GM19351 (cell line): ENCODE results near the gene CFAP77.

Source experiments
- ATAC-seq: cut with Tn5 transposase; IDR thresholded peaks from one replicate; pipeline ENCODE4 v1.9.1; 2021; ENCODE audit warnings: mild to moderate bottlenecking, moderate library complexity; ENCODE audit not compliant: unreplicated experiment

CFAP77 gene

DNA sequence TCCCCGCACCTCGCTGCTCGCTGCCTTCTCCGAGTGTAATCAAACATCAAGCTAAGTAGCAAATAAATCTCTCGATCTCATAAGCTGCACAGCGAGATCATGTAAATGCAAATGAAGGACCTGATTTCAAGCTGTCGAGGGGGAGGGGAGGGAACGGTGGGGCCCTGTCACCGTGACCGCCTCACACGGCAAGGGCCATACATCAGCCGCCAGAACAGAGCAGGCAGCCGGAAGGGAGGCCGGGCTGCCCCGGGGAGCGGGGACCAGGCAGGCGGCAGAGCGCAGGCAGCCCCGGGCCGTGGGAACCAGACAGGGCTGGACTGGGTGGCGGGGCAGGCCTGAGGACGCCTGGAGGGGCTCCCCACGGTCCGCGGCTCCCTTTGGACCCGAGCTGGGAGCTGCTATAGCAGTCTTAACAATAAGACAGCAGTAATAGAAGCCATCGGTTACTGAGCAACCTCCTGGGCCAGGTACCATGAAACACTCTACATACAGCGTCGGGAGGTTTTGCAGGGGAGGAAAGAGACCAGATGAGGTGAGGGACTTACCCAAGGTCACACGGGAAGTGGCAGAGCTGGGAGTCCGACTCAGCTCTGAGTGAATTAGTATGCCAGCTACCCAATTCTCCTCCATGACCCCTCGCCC is 76.8 kb downstream of the CFAP77 start:
- ATAC-seq = no peak

DNA sequence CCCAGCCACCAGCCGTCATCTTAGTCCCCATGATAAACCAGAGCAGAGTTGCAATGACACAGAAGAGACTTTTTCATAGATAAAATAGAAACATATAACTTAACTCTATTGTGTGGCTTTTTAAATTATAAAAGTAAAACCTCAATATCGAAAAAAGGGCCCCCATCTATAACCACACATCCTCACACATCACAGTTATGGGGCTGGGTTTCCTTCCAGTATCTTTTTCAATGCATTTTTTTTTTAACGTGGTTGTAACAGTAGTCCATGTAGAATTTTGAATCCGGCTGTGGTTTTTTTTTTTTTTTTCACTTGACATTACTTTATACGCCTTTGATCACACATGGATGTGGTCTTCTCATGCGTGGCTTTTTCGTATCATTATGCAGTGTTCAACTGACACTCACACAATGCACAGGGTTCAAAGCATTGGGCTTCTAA is 77.4 kb downstream of the CFAP77 start:
- ATAC-seq = no peak

DNA sequence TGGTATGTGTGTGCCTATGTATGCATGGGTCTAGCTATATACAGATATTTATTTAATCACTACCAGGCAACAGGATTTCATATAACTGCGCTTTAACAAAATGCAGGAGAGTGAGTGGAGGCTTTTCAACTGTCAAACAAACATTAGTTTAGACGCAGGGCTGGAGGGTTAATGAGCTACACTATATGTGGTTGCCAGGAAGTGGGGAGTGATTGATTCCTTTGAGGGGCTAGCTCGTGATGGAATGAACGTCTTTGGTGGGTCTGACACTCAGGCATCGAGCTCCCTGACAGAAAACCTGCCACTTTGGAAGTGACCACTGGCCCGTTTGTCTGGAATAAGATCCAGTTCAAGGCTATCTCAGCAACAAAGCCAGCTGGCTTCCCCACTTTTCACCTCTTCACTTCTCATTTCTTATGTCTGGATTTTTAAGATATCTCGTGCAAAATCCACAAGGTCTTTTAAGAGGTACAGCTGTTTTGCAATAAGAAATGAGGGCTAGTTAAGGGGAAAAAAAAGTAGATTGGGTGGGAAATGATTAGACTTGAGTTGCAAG is 78.0 kb downstream of the CFAP77 start:
- ATAC-seq = no peak

DNA sequence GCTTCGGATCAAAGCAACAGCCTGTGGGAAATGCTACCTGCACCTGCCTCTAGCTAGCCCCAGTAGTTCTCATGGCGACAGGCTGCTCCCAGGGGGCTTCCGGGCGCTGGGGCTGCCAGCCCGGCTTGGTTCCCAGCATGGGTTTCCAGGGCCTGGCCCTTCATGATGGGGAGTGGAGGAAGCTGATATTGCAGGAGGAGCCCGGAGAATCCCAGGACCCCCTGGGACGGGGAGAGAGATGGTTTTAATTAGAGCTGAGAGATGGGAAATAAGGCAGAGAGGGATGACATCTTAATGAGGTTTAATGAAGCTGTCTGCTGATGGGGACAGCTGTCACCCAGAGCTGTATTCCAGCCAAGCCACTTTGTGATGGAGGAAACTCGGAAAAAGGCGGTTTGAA is 78.6 kb downstream of the CFAP77 start:
- no peak for ATAC-seq

- ATAC-seq = no peak
These were observed 79.5 kb downstream of the CFAP77 start for GRCh38 chr9:132489536-132489935.

GRCh38 chr9:132494857-132495256 is 84.8 kb downstream of the CFAP77 start:
- no peak for ATAC-seq

- no peak for ATAC-seq
These were observed 87.7 kb downstream of the CFAP77 start for GRCh38 chr9:132497731-132498130.

GRCh38 chr9:132498531-132499210 is 88.7 kb downstream of the CFAP77 start:
- ATAC-seq = no peak

DNA sequence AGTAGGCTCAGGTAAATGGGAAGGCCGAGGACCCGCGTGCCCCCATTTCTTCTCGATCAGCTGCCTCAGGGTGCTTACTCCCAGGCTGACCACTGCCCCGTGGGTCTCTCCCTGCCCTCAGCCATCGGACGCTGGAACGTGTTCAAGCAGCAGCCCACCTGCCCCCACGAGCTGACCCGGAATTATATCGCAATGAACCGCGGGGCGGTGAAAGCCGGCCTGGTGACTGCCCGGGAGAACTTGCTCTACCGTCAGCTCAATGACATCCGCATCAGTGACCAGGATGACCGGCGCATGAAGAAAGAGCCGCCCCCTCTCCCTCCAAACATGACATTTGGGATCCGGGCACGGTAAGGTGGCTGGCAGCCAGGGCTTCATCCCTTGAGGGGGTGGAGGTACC is 89.2 kb downstream of the CFAP77 start:
- no peak for ATAC-seq

- no peak for ATAC-seq
These were observed 90.2 kb downstream of the CFAP77 start for GRCh38 chr9:132500193-132500592.

- no peak for ATAC-seq
These were observed 92.5 kb downstream of the CFAP77 start for GRCh38 chr9:132502480-132502879.

DNA sequence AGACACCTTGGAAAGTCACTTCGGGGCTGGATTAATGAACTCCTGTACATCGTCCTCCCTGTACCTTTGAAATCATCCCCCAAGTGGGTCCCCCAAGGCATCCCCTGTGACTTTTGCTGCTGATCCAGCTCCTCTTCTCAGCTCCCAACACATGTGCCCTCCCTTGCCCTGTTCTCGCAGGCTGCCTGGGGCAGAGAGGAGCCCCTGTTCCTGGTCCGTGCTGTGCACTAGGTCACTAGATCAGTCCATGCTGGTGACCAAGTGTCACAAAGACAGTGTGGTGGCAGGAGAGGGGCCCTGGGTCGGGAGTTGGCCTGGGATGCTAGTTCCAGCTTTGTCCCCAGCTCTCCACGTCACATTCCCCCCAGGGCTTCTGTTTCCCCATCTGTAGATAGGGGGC is 93.1 kb downstream of the CFAP77 start:
- ATAC-seq = no peak

GRCh38 chr9:132504488-132504887 is 94.5 kb downstream of the CFAP77 start:
- ATAC-seq = no peak

DNA sequence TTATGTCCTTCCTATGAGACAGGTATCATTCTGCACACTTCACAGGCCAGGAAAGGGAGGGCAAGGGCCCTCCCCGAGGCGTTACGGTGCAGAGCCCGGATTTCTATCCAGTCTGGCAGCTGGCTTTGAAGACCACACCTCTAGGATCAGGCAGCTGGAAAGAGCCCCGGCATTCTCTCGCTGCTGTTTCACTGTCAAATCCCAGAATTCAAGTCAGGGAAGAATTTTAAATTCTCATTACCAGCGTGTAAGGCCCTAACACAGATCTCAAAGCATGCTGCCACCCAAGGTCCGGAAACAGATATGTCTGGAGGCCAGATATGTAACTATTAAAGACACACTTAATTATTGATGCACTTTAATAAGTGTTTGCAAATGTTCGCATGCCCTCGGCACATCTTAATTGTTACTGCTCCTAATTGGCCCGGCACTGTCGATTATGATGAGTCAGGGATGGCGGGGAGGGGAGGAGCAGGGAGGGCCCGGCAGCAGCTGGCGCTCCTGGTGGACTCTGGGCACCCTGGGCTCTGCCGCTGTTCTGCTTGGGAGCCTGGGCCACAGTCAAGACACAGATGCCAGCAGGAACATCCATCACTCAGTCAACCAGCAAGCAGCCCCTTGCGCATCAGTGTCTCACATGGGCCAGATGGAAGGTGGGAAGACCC is 96.1 kb downstream of the CFAP77 start:
- no peak for ATAC-seq

DNA sequence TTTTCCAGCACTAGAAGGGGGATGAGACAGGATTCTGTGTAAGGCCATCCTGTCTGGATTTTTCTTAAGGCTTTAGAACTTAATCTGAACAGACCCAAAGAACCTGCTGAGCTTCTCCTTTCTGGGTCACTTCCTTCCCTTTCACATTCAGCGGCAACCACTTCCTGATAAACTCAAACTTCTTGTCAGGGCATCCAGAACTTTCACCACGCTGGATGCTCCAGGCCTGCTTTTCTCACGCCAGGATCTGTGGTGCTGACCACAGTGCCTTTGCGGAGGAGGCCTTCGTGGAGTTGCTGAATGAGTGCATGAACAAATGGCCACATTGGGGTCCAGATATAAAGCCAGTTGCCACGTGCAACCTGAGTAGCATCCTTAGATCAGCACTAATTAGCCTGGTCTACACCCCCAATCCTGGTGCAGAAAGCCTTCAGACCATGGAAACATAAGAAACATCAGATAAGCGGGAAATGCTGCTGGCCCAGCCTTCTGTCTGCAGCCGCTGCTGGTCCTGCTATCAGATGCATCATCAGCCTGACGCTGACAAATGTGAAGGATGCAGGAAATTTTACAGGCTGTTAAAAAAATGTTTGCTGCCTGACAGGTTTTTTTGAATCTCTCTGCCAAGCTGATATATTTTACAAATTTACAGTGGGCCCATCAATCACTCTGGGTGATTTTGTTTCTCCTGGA is 97.1 kb downstream of the CFAP77 start:
- ATAC-seq = no peak

DNA sequence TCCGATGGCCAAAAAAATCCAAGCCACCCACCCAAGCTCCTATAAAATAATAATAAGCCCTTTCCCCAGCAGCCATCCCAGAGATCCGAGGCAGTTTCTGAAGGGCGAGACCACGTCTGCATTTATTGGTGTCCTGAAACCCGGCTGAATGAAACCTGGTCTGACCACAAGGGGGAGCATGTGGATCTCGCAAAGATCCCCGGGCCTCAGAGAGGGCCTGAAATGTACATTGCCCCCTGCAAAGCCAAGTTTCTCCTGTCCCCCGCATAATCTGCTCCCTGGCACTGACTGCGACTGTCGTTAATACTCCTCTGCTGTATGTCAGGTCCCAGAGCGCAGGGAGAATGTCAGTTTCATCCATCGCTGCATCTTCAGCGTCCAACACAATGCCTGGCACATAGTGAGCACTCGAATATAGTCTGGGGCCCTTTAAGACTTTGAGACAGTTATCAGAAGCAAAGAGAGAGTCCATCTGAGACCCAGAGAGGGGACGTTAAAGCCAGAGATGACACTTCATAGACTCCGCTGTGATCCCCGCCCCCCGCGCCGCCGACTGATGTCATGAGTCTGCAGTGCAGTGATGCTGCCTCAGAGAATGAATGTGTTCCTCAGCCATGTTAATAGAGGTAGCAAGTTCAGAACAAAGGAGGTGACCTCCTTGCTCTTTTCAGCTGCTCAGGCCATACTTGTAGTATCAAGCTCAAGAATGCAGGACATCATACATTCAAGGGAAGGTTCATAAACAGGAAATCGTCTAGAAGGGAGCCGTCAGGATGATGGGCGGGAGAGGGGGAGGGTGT is 97.9 kb downstream of the CFAP77 start:
- ATAC-seq = no peak

DNA sequence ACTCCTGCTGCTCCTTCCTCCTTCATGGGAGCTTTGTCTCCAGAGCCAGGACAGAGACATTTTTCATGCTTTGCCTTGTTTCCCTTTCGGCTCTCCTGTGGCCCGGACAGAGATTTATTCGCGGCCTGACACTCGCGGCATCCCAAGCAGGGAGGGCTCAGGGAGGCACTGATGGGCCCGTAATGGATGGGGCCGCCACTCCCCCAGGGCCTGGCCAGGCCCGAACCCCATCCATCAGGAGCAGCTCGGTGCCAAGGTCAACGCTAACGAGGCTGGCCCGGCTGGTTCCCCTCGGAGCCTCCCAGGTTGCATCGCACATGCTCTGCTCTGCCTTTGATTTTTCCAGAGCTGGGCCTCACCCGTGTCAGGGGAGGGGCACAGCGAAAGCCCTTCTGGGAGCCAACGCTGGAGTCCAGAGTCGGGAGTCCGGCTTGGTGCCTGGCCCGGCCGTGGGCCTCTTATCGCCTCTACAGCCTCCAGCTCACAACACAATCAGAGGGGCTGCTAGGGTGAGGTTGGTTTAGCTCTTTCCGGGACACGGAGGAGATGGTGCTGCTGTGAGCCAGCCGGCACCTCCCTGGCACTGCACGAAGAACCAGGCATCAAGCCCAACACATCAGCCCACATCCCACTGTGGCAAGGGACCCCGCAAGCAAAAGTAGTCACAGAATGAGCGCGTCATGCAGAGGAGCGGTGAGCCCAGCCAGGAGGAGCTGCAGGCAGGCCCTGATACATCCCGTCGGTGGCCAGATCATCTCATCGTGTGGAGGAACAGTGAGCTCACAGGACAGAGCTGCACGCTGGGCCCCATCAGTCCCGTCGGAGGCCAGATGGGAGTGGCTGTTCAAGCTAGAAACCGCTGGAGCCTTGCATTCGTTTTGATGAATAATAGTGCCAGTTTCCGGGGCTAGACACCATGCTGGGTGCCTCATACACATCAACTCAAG is 100.2 kb downstream of the CFAP77 start:
- no peak for ATAC-seq

DNA sequence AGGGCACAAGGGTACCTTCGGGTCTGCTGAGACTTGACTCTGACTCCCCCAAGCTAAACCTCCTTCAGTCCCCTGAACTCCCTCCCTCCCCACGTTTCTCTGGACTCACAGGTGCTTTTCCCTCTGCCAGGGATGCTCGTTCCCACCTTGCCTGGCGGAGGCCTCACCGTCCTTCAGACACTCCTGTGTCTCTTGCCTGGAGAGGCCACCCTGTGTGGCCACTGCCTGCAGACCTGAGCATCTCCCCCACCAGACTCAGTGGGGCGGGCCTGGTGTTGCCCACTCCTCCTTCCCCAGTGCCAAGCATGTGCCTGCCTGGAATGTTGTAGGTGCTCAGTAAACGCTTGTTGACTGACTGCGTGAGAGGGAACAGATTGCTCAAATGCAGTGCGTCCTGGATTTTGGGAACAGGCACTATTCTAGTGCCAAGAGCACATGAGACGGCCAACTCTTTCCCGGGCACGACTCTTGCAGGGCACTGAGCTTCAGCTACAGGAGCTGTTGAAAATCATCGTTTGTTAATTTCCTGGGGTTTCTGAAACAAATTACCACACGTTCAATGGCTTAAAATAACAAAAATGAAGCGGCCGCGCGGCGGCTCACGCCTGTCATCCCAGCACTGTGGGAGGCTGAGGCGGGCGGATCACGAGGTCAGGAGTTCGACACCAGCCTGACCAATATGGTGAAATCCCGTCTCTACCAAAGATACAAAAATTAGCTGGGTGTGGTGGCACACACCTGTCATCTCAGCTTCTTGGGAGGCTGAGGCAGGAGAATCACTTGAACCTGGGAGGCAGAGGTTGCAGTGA is 101.4 kb downstream of the CFAP77 start:
- ATAC-seq = no peak

DNA sequence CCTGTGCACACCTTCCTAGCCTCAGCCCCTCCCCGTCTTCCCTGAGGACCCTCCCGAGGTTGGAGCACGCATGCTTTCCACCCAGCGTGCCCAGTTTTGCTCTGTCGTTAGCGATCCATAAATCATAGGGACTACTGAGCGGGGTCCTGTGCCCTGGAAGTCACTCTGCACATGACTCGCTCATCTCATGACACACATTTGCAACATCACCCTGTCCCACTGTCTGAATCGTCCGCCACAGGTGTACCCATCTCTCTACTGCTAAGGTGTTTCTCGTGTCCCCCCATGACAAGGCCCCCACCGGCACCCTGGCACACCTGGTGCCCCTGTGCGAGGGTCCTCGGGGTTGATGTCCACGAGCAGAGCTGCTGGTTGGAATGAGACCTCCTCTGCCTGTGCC is 103.4 kb downstream of the CFAP77 start:
- ATAC-seq = no peak
